HG02588 (cell line): ENCODE results near the gene PDXDC1.
"Not testable (repeated sequence)": the region's sequence is repeated elsewhere in the genome, so short reads cannot be mapped to it uniquely, and the experiment has no call there.

Source experiments
- ATAC-seq: cut with Tn5 transposase; IDR thresholded peaks from one replicate; pipeline ENCODE4 v1.9.1; 2021; ENCODE audit warnings: mild to moderate bottlenecking, moderate library complexity; ENCODE audit not compliant: unreplicated experiment

Gene PDXDC1

DNA sequence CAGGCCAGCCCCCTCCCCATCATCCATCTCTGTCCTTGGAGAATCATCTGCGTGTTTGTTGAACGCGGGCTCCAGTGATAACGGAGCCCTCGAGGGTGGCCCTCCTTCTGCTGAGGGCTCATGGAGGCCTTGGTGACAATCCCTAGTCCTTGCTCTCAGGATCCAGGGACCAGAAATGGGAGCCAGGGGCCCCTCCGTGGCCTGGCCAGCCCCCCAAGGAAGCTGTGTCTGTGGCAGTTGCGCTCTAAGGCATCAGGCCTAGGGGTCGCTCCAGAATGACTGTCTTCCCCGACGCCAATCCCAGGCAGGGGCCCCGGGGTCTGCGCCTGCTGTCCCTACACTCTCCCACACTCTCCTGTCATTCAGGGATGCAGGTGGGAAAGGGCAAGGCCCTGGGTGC lies 174.4 kb downstream of the PDXDC1 start:
- ATAC-seq: not testable (repeated sequence)

DNA sequence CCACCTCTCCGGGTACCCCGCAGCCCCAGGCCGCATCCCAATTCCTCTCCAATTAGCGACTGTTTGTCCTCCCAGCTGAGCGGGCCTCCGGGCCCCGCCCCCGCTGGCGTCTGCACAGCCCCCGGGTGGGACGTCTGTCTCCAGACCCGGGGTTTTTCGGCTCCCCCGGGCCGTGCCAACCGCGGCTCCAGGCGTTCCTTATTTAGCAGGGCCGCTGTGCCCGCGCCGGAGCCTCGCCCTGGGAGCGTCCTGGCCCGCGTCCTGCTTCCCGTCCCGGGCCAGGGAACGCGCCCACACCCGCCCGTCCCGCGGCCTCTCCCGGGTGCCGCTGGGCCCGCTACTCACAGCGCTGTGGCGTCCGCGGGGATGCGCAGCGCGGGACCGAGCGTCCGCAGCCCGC lies 179.2 kb downstream of the PDXDC1 start:
- not testable (repeated sequence) for ATAC-seq

DNA sequence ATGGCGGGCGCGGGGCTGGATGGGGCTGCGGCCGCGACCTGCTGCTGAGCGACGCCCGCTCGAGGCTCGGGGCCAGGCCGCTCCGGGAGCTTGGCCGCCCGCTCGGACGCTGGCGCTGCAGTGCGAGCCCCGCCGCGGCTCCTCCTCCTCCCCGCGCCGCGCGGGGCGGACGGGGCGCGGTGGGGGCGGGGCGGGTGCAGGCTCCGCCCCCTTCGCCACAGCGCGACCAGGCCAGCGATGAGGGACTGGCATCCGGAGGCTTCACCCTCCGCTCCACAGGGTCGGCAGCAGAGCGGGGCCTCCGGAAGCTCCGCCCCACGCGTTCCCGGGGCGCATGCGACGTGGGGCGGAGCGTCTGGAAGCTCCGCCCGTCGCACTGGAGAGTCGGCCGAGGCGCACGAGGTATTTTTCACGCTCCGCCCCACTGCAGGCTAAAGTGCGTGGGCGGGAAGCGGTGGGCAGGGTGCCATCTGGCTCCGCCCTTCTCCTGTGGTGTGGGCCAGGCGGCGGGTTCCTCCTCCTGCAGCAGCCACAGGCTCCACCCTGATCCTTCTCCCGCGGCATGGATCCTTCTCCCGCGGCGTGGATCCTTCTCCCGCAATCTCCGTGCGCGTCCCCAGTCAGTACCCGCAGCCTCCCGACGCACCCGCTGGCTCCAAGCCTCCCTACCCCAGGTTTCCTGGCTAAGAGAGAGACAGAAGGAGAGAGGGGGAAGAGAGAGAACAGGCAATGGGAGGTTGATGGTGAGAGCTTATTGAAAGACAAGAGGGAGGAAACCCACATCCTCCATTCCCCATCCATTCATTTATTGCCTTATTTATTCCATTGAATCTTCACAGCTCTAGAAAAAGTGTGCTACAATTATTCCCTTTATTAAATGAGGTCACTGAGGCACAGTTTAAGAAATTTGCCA lies 180.1 kb downstream of the PDXDC1 start:
- ATAC-seq: peak; percentile 77

DNA sequence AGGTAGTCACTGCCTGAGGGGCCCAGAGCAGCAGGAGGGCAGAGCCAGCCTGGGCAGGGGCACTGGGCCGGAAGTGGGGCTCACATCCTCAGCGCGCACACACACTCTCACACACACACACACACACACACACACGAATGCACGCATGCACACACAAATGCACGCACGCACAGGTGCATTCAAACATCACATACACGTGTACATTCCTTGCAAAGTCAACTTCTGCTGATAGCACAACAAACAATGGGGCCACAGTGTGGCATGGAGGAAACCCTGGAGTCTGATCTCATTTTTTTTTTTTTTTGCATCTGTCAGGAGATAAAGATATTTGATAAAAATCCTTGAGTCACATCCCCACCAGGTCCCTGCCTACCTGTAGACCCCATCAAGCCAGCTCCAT lies 182.8 kb downstream of the PDXDC1 start:
- ATAC-seq: not testable (repeated sequence)

DNA sequence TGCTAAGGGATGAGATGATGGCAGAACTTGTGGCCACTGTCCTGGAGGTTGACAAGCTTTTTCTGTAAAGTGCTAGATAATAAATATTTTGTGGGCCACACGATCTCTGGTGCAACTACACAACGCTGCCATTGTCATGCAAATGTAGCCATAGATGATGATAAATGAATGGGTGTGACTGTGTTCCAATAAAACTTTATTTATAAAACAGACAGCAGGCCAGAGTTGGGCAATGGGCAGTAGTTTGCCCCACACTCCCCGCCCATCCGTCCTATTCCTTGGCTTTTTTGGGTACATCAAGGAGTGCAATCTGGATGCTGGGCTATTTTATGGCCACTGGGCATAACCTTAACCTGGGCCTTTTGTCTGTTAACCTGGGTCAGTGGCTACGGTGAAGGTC lies 184.8 kb downstream of the PDXDC1 start:
- ATAC-seq: not testable (repeated sequence)

DNA sequence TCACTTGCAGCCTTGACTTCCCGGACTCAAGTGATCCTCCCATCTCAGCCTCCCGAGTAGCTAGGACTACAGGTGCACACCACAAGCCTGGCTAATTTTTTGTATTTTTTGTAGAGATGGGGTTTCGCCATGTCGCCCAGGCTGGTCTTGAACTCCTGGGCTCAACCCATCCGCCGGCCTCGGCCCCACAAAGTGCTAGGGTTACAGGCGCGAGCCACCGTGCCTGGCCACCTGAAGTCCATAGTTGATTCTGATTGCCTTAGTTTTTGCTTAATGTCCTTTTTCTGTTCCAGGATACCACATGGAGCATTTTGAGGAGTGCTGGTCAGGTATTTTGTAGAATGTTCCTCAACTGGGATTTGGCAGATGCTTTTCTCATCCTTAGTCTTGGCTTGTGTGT lies 185.7 kb downstream of the PDXDC1 start:
- not testable (repeated sequence) for ATAC-seq

DNA sequence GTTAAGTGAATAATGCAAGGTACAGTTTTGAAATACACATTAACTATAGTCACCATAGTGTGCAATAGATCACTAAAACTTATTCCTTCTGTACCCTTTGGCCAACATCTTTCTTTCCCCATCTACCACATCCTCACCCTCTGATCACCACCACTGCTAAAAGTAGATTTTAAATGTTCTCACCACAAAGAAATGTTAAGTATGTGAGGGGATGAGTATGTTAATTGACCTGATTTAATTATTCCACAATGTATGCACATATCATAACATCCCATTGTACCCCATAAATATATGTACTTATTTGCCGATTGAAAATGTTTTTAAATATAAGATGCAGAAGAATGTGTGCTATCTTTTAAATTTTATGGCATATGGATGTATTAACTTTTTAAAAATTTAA lies 188.2 kb downstream of the PDXDC1 start:
- ATAC-seq: not testable (repeated sequence)

DNA sequence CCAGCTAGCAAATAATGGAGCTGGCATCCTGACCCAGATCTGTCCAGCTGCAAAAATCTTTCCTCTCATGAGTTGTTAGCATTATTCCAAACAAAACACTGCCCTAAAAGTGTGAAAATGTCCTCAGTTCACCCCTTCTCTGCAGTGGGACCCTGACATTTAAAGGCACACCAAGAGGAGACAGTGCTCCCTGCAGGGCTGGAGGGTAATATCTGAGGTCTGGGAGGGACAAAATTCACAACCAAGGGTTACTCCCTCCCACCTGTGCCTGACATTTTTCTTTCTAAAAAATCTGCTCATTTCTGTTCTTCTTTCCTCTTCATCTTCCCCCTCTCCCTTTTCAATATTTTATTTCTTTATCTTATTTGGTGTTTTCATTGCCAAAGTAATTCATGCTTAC lies 191.4 kb downstream of the PDXDC1 start:
- ATAC-seq: not testable (repeated sequence)

DNA sequence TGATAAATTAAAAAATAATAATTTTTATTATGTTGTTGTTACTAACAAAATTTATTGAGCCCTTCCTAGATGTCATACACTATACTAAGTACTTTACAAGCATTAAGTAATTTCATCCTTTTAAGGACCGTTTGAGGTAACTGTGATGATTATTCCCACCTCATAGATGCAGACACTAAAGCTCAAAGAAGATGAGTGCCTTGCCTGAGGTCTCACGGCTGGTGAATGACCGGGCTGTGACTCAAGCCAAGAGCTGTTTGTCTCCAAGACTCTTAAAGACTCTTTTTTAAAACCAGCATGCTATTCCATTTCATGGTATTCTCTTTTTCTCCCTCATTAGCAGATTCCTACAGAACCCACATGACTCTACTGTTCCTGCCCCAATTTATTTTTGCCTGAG lies 193.5 kb downstream of the PDXDC1 start:
- ATAC-seq: not testable (repeated sequence)

DNA sequence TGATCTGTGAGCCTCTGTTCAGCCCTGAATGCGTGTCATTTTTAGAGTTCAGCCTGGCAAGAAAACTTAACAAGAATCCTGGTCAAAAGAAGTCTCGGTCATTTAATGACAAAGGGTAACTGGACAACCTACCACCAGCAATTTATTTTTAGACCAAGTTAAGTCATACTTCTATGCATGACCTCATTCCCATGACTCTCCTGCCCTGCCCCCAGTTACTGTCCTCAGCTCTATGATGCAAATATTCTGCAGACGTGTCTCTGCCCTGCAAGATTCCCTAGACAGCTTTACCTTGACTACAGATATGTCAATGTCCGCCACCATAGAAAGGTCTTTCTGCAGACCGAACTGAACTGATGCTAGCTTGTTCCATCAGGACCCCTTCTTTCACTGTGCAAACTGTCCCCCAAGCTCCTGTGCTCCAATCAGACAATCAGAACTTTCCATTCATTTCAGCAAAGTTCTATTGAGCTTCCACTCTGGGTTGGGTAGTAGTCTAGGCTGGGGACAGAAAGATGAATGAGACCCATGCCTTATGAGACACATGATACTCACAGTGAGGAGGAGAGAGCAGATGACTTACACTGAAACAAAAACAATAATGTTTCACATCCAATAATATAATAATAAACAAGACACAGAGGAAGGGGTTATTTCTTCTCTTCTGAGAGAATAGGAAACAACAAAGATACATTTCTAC lies 194.3 kb downstream of the PDXDC1 start:
- ATAC-seq: not testable (repeated sequence)

DNA sequence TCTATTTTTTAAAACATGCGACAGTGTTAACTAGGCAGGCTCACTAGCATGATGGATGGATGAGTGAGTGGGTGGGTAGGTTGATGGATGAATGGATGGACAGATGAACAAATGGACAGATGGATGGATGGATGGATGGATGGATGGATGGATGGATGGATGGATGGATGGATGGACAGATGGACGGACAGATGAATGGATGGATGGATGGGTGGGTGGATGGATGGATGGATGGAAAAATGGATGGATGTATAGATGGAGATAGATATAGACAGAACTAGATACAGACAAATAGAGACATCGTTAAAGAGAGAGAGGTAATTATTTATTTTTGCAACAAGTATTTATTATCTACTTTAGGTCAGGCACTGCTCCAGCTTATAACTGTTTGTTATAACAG lies 205.1 kb downstream of the PDXDC1 start:
- ATAC-seq: not testable (repeated sequence)

DNA sequence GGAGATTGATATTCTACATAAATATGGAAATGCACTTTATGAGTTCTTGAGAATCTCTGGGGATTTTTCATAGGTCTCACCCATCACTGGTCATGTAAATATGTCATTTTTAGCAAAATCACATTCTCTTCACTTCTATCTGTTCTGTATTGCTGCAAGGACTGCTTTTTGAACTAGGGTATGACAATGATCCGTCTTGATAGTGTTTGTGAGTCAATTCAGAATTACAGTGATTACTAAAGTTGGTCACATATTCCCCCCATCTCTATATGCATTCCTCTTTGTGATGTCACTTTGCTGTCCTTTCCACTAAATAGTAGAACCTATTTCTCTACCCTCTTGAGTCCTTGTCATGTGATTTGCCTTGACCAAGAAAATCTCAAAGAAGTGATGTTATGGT lies 206.1 kb downstream of the PDXDC1 start:
- not testable (repeated sequence) for ATAC-seq

DNA sequence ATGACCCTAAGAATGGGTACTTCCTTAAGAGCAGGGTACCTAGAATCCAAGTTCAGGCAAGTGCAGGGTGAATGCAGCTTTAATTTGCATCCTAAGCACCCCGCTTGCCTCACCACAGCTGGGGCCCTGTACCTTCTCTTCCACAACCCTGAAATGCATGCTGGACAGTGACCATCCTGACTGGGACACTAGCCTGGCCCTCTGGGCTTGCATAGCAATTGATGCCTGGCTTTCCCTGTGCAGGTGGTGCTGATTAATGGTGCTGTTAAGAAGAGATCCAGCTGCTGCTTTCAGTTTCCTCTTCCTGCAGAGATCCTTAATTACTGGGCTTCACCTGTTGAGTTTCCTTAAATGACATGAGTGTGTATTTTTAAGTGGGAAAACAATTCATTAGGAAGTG lies 209.2 kb downstream of the PDXDC1 start:
- not testable (repeated sequence) for ATAC-seq
